Naive thymus-derived CD4-positive, alpha-beta T cell (primary cell): ENCODE measurements around the gene CDC42BPG. TPM values are rescaled to one million over a fixed set of nuclear protein-coding genes. Genes with fewer than 3 reads are reported as not detected.

Experiments used
- ATAC-seq: fragments of 150-1000 bp; cut with Tn5 transposase; 2 replicates; pipeline ENCODE4 v1.10.0; 2021; ENCODE audit warnings: mild to moderate bottlenecking, moderate library complexity
- CTCF ChIA-PET: fragments of 350-600 bp; sonication (Branson Sonifier 250); formaldehyde crosslinking; loops from one replicate; lab custom pipeline; 2021; ENCODE audit warnings: antibody characterized with exemption; lab: Charles Lee
- POLR2A ChIA-PET: fragments of 350-600 bp; sonication (Branson Sonifier 250); formaldehyde crosslinking; loops from one replicate; lab custom pipeline; 2021; ENCODE audit warnings: antibody characterized with exemption, inconsistent platforms; lab: Charles Lee
- DNase-seq, 9 donors: peaks; one replicate each; pipeline versions ENCODE4 v3.0.0 to v3.0.0-alpha.2; 2020 to 2022; ENCODE audit warnings: mixed read lengths in 1 of 9
- H3K27ac ChIP-seq: one replicate; pipeline ENCODE4 v1.7.0; 2013; ENCODE audit warnings: mild to moderate bottlenecking, low read depth, low read length, moderate library complexity
- H3K27me3 ChIP-seq, 2 donors: one replicate each; pipeline ENCODE4 v1.7.0; 2013; ENCODE audit warnings: low read length in 2 of 2, mild to moderate bottlenecking in 2 of 2, moderate library complexity in 2 of 2; ENCODE audit not compliant: control insufficient read depth in 2 of 2, insufficient read depth in 2 of 2
- H3K36me3 ChIP-seq, 3 experiments: 1 replicate in 2 of 3; 2 replicates in 1 of 3; pipeline ENCODE4 v1.7.0; 2013; ENCODE audit warnings: low read length in 3 of 3, mild to moderate bottlenecking in 3 of 3, moderate library complexity in 1 of 3; ENCODE audit not compliant: insufficient read depth in 3 of 3, control insufficient read depth in 2 of 3
- H3K4me1 ChIP-seq, 2 donors: one replicate each; pipeline ENCODE4 v1.7.0; 2013; ENCODE audit warnings: low read length in 2 of 2, mild to moderate bottlenecking in 2 of 2, moderate library complexity in 1 of 2; ENCODE audit not compliant: control insufficient read depth in 2 of 2, insufficient read depth in 2 of 2
- H3K4me3 ChIP-seq: 2 replicates; pipeline ENCODE4 v1.7.0; 2013; ENCODE audit warnings: mild to moderate bottlenecking, low read length
- H3K9me3 ChIP-seq, 3 experiments: 1 replicate in 2 of 3; 2 replicates in 1 of 3; pipeline ENCODE4 v1.7.0; 2013; ENCODE audit warnings: low read length in 3 of 3; ENCODE audit not compliant: control insufficient read depth in 2 of 3
- H3K27ac Mint-ChIP-seq, 9 donors: one replicate each; pipeline ENCODE4 v1.8.0; 2020 to 2022; ENCODE audit warnings: mixed read lengths in 9 of 9, mild to moderate bottlenecking in 8 of 9, moderate library complexity in 5 of 9, inconsistent platforms in 2 of 9
- H3K27me3 Mint-ChIP-seq, 5 donors: one replicate each; pipeline ENCODE4 v1.8.0; 2021 to 2022; ENCODE audit warnings: mixed read lengths in 5 of 5, mild to moderate bottlenecking in 1 of 5
- H3K36me3 Mint-ChIP-seq, 5 donors: one replicate each; pipeline ENCODE4 v1.8.0; 2020 to 2022; ENCODE audit warnings: mixed read lengths in 5 of 5, mild to moderate bottlenecking in 3 of 5, inconsistent platforms in 1 of 5
- H3K4me1 Mint-ChIP-seq, 7 donors: one replicate each; pipeline ENCODE4 v1.8.0; 2020 to 2022; ENCODE audit warnings: mixed read lengths in 7 of 7, mild to moderate bottlenecking in 3 of 7, inconsistent platforms in 1 of 7
- H3K4me3 Mint-ChIP-seq, 10 donors: one replicate each; pipeline ENCODE4 v1.8.0; 2020 to 2022; ENCODE audit warnings: mild to moderate bottlenecking in 10 of 10, mixed read lengths in 10 of 10, moderate library complexity in 6 of 10, inconsistent platforms in 2 of 10
- H3K9me3 Mint-ChIP-seq, 11 donors: one replicate each; pipeline ENCODE4 v1.8.0; 2020 to 2022; ENCODE audit warnings: mixed read lengths in 11 of 11, mild to moderate bottlenecking in 4 of 11, inconsistent platforms in 1 of 11, moderate library complexity in 1 of 11
- intact Hi-C, 2 donors: fragments of 100-400 bp; cut with micrococcal nuclease; formaldehyde crosslinking; loops; one replicate each; pipeline ENCODE4 v1.15.1; 2023
- polyA plus RNA-seq, 2 donors: library from polyadenylated mRNA; unstranded; fragments of 300-500 nt; fragmentation: Illumina TruSeq; gene quantifications; one replicate each; pipeline ENCODE4 v1.2.3, GENCODE V29; 2021
- total RNA-seq, 6 experiments: library from RNA in 5 of 6; stranded (reverse) in 5 of 6; gene quantifications; 1 replicate in 5 of 6; 2 replicates in 1 of 6; pipeline ENCODE4 v1.2.3 and lab custom pipeline; 2021 to 2026

The CDC42BPG gene
- total and polyA plus RNA-seq, 7 experiments from 2014 or later, result 0.22 to 9.2 (median 6.9) TPM

DNA sequence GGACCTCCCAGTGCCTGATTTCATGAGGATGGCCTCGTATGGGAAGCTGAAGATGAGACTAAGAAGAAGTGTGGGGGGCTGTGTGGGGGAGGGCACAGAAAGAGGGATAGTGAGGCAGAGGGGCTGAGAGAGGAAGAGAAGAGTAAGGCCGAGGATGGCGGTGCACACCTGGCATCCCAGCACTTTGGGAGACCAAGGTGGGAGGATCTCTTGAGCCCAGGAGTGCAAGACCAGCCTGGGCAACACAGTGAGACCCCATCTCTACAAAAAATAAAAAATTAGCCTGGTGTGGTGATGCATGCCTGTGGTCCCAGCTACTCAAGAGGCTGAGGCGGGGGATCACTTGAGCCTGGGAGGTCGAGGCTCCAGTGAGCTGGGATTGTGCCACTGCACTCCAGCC lies 47.4 kb upstream of the CDC42BPG start:
- peaks cover 0 to 4% (median 0%) of the 10 kb centered on the region in 11 donors for H3K9me3 Mint-ChIP-seq
- CTCF ChIA-PET, result interaction anchor here (1.3 to 30.3 kb wide), 2 partner anchors 19 to 36 kb away, joined by 3 to 945 read pairs; partner anchors contain the start of gene CDC42BPG
- POLR2A ChIA-PET, result interaction anchor here (1.3 to 26.0 kb wide), 4 partner anchors 14 to 113 kb away, joined by 3 to 1324 read pairs (median 47); partner anchors contain the start of genes CDC42BPG, EHD1 and SF1
- H3K36me3 ChIP-seq, result peaks cover 0 to 20% (median 0%) of the 10 kb centered on the region in 3 experiments
- DNase-seq, result no peak
- H3K27ac Mint-ChIP-seq, result peak overlapping the region in 3 of 9 donors; percentile 51 to 73 (median 66)
- H3K27ac ChIP-seq, result no peak overlapping the region
- H3K27me3 ChIP-seq, result no peaks in the 10 kb centered on the region
- ATAC-seq, result no peak
- H3K4me3 ChIP-seq, result no peak overlapping the region
- H3K27me3 Mint-ChIP-seq, result no peaks in the 10 kb centered on the region
- H3K36me3 Mint-ChIP-seq, result peaks cover 0 to 2% (median 0%) of the 10 kb centered on the region in 5 donors
- intact Hi-C loops, result no loop called here
- H3K4me1 Mint-ChIP-seq, result peaks cover 10 to 15% (median 12%) of the 10 kb centered on the region in 7 donors
- no peak overlapping the region for H3K4me3 Mint-ChIP-seq
- H3K9me3 ChIP-seq, result no peaks in the 10 kb centered on the region
- peaks cover 10 to 20% of the 10 kb centered on the region in 2 donors for H3K4me1 ChIP-seq

DNA sequence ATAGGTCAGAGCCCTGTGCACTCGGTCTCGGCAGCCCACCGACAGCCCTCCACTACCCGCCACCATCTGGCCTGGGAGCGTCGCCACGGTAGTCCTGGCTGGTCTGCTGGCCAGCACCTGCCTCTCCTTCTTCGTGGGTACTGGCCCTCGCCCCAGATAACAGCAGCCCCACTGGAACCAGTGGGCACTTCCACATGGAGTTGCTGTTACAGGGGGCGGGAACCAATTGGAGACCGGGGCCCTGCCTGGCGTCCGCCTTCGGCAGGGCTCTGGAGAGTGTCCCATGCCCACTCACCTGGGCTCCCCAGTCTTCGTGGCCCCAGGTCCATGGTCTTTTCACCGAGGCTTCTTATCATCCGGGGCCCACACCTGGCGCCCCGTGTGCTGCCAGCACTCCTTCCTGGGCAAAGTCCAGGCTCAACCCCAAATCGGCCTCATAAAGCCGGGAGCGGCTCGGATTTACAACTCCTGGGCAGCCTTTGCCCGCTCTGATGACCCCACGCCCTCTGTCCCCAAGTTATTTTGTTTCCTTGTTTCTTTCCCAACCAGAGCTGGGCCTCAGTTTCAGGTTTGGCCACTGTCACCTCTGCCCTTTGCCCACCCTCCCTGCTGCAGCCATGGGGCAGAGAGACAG lies 46.9 kb upstream of the CDC42BPG start:
- Mint-ChIP-seq H3K27me3 (no peaks in the 10 kb centered on the region), H3K36me3 (peaks cover 0 to 2% (median 0%) of the 10 kb centered on the region in 5 donors), H3K4me1 (peaks cover 10 to 15% (median 12%) of the 10 kb centered on the region in 7 donors), H3K4me3 (no peak overlapping the region), H3K27ac (no peak overlapping the region), H3K9me3 (peaks cover 0 to 4% (median 0%) of the 10 kb centered on the region in 11 donors)
- ChIA-PET POLR2A (interaction anchor here (1.3 to 26.0 kb wide), 4 partner anchors 14 to 113 kb away, joined by 3 to 1324 read pairs (median 47); partner anchors contain the start of genes CDC42BPG, EHD1 and SF1), CTCF (interaction anchor here (1.3 to 30.3 kb wide), 3 partner anchors 18 to 147 kb away, joined by 3 to 945 read pairs (median 4); partner anchors contain the start of genes CDC42BPG and RASGRP2)
- Histone ChIP-seq H3K36me3 (peaks cover 0 to 15% (median 0%) of the 10 kb centered on the region in 3 experiments), H3K4me1 (peaks cover 10 to 20% of the 10 kb centered on the region in 2 donors), H3K4me3 (no peak overlapping the region), H3K9me3 (no peaks in the 10 kb centered on the region), H3K27ac (no peak overlapping the region), H3K27me3 (no peaks in the 10 kb centered on the region)
- DNase-seq (no peak), ATAC-seq (no peak)
- intact Hi-C loops, result no loop called here

DNA sequence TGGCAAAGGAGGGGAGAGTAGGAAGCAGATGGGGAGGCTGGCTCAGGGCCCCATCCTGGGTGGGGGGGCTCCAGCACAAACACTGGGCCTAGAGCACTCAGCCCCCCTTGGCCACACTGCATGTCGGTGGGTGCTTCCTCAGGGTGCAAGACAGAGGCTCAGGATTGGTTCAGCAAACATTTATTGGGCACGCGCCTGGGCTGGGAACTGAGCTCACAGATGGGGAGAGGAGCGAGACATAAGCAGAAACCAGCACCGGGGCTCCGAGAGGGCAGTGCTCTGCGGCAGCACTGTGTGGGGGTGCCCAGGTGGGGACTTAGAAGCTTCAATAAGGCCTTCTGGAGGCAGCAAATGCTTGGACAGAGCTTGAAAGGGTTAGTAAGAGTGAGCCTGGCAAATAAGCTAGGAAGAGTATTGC lies 46.1 kb upstream of the CDC42BPG start:
- no peak overlapping the region for H3K4me3 ChIP-seq
- Mint-ChIP-seq H3K4me3 (peak overlapping the region in 1 of 10 donors; percentile 13), H3K36me3 (peaks cover 0 to 2% (median 0%) of the 10 kb centered on the region in 5 donors), H3K27me3 (no peaks in the 10 kb centered on the region), H3K27ac (peak overlapping the region in 1 of 9 donors; percentile 67), H3K4me1 (peaks cover 16 to 22% (median 20%) of the 10 kb centered on the region in 7 donors), H3K9me3 (peaks cover 0 to 4% (median 0%) of the 10 kb centered on the region in 11 donors)
- peaks cover 10 to 21% of the 10 kb centered on the region in 2 donors for H3K4me1 ChIP-seq
- ATAC-seq (no peak), DNase-seq (no peak)
- ChIA-PET CTCF (interaction anchor here (1.1 to 30.3 kb wide), 3 partner anchors 8 to 147 kb away, joined by 3 to 945 read pairs (median 4); partner anchors contain the start of genes CDC42BPG and RASGRP2), POLR2A (interaction anchor here (0.9 to 26.0 kb wide), 4 partner anchors 9 to 112 kb away, joined by 3 to 1324 read pairs (median 48); partner anchors contain the start of genes CDC42BPG, EHD1 and SF1)
- H3K9me3 ChIP-seq, result no peaks in the 10 kb centered on the region
- intact Hi-C loops, result no loop called here
- no peaks in the 10 kb centered on the region for H3K27me3 ChIP-seq
- no peak overlapping the region for H3K27ac ChIP-seq
- peaks cover 0 to 7% (median 0%) of the 10 kb centered on the region in 3 experiments for H3K36me3 ChIP-seq

DNA sequence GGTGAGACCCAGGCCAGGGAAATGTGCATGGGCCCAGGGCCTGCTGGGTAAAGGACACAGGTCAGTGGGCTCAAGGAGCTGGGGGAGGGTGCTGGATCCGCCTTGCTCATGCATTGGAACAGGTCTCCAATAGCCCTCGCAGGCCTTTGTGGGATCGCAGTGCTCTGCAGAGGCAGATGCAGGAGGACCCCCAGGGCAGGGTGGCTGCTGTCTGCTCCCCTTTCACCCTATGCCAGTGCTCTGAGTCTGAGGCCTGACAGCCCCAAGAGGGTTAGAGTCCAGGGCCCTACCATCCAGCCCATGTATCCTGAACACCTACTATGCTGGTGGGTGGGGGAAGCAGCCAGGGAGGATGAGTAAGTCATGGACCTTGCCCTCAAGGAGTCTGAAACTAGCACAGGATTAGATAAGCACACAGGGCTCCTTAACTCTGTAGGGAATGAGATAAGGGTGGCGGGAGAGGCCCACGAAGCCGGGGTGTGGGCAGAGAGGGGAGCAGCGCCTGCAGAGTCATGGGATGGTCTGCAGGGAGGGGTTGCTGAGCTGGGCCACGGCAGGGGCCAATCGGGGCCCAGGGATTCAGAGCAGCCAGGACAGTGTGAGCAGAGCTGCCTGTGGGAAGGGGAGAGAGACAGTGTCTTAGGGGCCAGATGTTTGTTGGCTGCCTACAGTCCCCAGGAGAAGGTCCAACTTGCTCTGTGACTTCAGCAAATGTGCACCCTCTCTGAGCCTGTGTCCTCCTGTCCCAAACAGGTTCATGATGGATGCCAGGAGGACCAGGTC lies 44.5 kb upstream of the CDC42BPG start:
- Mint-ChIP-seq H3K4me3 (no peak overlapping the region), H3K36me3 (no peaks in the 10 kb centered on the region), H3K4me1 (peaks cover 20 to 31% (median 24%) of the 10 kb centered on the region in 7 donors), H3K27ac (no peak overlapping the region), H3K27me3 (no peaks in the 10 kb centered on the region), H3K9me3 (peaks cover 0 to 4% (median 0%) of the 10 kb centered on the region in 11 donors)
- intact Hi-C loops, result loop anchor here (1.0 kb wide), 3 partner anchors 11 to 42 kb away; partner anchors contain the start of gene EHD1 (in 2 of the 2)
- no peaks in the 10 kb centered on the region for H3K9me3 ChIP-seq
- H3K4me3 ChIP-seq, result no peak overlapping the region
- no peak for DNase-seq
- POLR2A ChIA-PET, result interaction anchor here (0.7 to 26.0 kb wide), 6 partner anchors 11 to 1548 kb away, joined by 3 to 1324 read pairs (median 3); partner anchors contain the start of genes ARL2, CDC42BPG and EHD1
- H3K27ac ChIP-seq, result peak overlapping the region; percentile 34
- H3K36me3 ChIP-seq, result no peaks in the 10 kb centered on the region
- peaks cover 13 to 25% of the 10 kb centered on the region in 2 donors for H3K4me1 ChIP-seq
- no peaks in the 10 kb centered on the region for H3K27me3 ChIP-seq
- ATAC-seq, result no peak
- CTCF ChIA-PET, result interaction anchor here (1.4 to 30.3 kb wide), 3 partner anchors 11 to 33 kb away, joined by 6 to 945 read pairs (median 11); partner anchors contain the start of genes CDC42BPG and EHD1

DNA sequence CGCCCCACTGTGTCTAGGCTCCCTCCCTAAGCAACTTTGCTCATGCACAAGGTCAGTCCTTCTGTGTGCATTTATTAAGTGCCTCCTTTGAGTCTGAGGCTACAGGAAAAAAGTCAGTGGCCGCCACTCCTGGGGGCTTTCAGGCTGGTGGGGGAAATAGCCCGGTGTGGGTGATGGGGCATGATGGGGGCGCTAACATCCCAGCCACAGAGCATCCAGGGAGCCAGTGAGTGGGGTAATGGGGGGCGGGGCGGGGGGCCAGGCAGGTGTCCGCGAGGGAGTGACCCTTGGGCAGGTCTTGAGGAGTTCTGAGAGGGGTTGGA lies 43.9 kb upstream of the CDC42BPG start:
- Mint-ChIP-seq H3K4me1 (peaks cover 20 to 32% (median 24%) of the 10 kb centered on the region in 7 donors), H3K9me3 (peaks cover 0 to 4% (median 0%) of the 10 kb centered on the region in 11 donors), H3K4me3 (peak overlapping the region; percentile 15 to 89 (median 80)), H3K27me3 (no peaks in the 10 kb centered on the region), H3K36me3 (no peaks in the 10 kb centered on the region), H3K27ac (peak overlapping the region in 7 of 9 donors; percentile 8 to 95 (median 83))
- Histone ChIP-seq H3K27ac (peak overlapping the region; percentile 49), H3K4me1 (peaks cover 14 to 21% of the 10 kb centered on the region in 2 donors), H3K27me3 (no peaks in the 10 kb centered on the region), H3K9me3 (no peaks in the 10 kb centered on the region), H3K4me3 (peak overlapping the region; percentile 50), H3K36me3 (no peaks in the 10 kb centered on the region)
- ChIA-PET POLR2A (interaction anchor here (0.7 to 26.0 kb wide), 7 partner anchors 11 to 1883 kb away, joined by 3 to 1324 read pairs (median 4); partner anchors contain the start of genes ARL2, CDC42BPG, EHD1 and RASGRP2), CTCF (interaction anchor here (1.4 to 30.3 kb wide), 3 partner anchors 10 to 32 kb away, joined by 6 to 945 read pairs (median 11); partner anchors contain the start of genes CDC42BPG and EHD1)
- DNase-seq, result no peak
- no peak for ATAC-seq
- intact Hi-C loops, result loop anchor here (1.0 kb wide), 3 partner anchors 10 to 41 kb away; partner anchors contain the start of gene EHD1 (in 2 of the 2)
